Brain microvascular endothelial cell (primary cell): ENCODE results near the gene GNG7.
"Not testable (repeated sequence)": the region's sequence is repeated elsewhere in the genome, so short reads cannot be mapped to it uniquely, and the experiment has no call there.

ENCODE experiments used
- DNase-seq: peaks from one replicate; pipeline ENCODE4 v3.0.0-alpha.2; 2020
- H3K27ac ChIP-seq: fragments of 250-450 bp; sonication (Bioruptor Pico); 2 replicates; pipeline ENCODE4 v1.5.1; 2020; ENCODE audit warnings: mild to moderate bottlenecking, moderate library complexity
- H3K27me3 ChIP-seq: fragments of 250-450 bp; sonication (Bioruptor Pico); replicated peaks from 2 replicates; pipeline ENCODE4 v1.5.1; 2020; ENCODE audit warnings: mild to moderate bottlenecking
- H3K36me3 ChIP-seq: fragments of 250-450 bp; sonication (Bioruptor Pico); replicated peaks from 2 replicates; pipeline ENCODE4 v1.5.1; 2020; ENCODE audit warnings: mild to moderate bottlenecking
- H3K4me3 ChIP-seq: 2 replicates; pipeline ENCODE4 v1.5.1; 2011; ENCODE audit warnings: low read depth, mild to moderate bottlenecking, control low read depth, low read length, moderate library complexity
- CTCF ChIP-seq: IDR thresholded peaks from 2 replicates; pipeline ENCODE4 v1.5.1; 2011; ENCODE audit warnings: low read depth, mild to moderate bottlenecking, moderate library complexity, low read length, control low read depth, inconsistent platforms; ENCODE audit errors: missing control alignments
- in situ Hi-C: cut with HindIII; loops from 2 replicates; pipeline ENCODE4 v1.10.0; 2017; ENCODE audit warnings: low sequenced_read_pairs, low pct_ligation_motif_present

GNG7 gene

GRCh38 chr19:2560369-2560768 is 142.1 kb downstream of the GNG7 start:
- TF ChIP-seq CTCF, result no peak
- no peaks in the 10 kb centered on the region for H3K27me3 ChIP-seq
- H3K27ac ChIP-seq, result no peak overlapping the region
- no peaks in the 10 kb centered on the region for H3K36me3 ChIP-seq
- no peak overlapping the region for H3K4me3 ChIP-seq
- DNase-seq, result no peak
- in situ Hi-C loops, result no loop called here

GRCh38 chr19:2558543-2558942 is 144.0 kb downstream of the GNG7 start:
- no peak for DNase-seq
- in situ Hi-C loops, result no loop called here

GRCh38 chr19:2558131-2558530 is 144.4 kb downstream of the GNG7 start:
- DNase-seq, H3K27me3 ChIP-seq, H3K27ac ChIP-seq, H3K4me3 ChIP-seq, in situ Hi-C loops, H3K36me3 ChIP-seq: not testable (repeated sequence)

More at GRCh38 chr19:2558543-2558942, 144.0 kb downstream of the GNG7 start:
- no peaks in the 10 kb centered on the region for H3K27me3 ChIP-seq
- H3K27ac ChIP-seq, result no peak overlapping the region
- no peak for TF ChIP-seq CTCF
- no peaks in the 10 kb centered on the region for H3K36me3 ChIP-seq
- H3K4me3 ChIP-seq, result no peak overlapping the region

DNA sequence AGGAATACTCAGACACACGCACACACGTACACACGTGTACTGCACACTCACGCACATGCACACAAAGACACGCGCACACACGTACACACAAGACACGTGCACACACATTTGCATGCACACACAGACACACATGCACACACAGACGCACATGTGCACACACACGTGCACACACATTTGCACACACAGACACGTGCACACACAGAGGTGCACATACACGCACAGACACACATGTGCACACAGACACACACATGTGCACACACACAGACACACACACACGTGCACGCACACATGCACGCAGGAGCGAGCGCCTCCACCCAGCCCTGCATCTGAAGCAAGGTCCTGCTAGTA is 145.4 kb downstream of the GNG7 start:
- Histone ChIP-seq H3K36me3 (no peaks in the 10 kb centered on the region), H3K27me3 (no peaks in the 10 kb centered on the region), H3K27ac (no peak overlapping the region), H3K4me3 (no peak overlapping the region)
- in situ Hi-C loops, result no loop called here
- DNase-seq, result no peak
- no peak for TF ChIP-seq CTCF

DNA sequence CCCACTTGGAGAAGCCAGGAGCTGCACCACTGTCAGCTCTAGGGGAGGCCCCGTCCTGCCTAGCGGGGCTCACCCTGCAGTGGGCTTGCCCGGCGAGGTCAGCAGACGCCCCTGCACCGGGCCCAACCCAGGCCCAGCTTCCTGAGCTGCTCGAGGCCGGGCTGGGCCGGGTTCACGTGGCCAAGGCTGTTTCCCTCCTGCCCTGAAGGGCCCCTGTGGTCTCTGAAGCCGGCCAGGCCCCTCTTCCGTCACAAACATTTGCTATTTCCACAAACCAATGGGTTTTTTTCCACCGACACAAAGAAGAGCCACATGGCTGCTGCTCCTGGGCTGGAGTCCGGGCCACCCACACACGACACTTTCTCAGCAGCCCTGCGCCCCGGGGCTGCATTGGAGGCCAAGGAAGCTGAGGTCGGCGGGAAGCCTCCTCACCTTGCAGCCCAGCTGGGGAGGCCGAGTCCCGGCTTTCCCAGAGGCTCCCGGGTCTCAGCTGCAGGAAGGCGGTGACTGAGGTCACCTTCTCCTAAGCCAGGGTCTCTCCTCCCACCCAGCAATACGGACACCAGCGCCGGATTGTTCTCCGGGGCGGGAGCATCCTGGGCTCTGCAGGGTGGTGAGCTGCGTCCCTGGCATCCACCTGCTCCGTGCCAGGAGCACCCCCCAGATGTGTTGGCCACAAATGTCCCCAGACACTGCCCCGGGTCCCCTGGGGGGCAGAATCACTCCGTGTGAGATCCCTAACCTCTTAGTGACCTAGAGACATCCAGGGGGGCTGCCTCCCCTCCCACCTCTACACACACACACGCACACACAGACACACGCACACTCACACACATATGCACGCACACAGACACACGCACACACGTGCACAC is 146.0 kb downstream of the GNG7 start:
- no peak overlapping the region for H3K4me3 ChIP-seq
- H3K27me3 ChIP-seq, result no peaks in the 10 kb centered on the region
- in situ Hi-C loops, result no loop called here
- no peak overlapping the region for H3K27ac ChIP-seq
- no peaks in the 10 kb centered on the region for H3K36me3 ChIP-seq
- no peak for TF ChIP-seq CTCF
- DNase-seq, result no peak

GRCh38 chr19:2555422-2556220 is 146.9 kb downstream of the GNG7 start:
- in situ Hi-C loops, result no loop called here
- Histone ChIP-seq H3K27ac (no peak overlapping the region), H3K27me3 (no peaks in the 10 kb centered on the region), H3K4me3 (no peak overlapping the region), H3K36me3 (no peaks in the 10 kb centered on the region)
- TF ChIP-seq CTCF, result no peak
- no peak for DNase-seq
